ENCODE results near the gene TNFRSF12A.

Gene TNFRSF12A

DNA sequence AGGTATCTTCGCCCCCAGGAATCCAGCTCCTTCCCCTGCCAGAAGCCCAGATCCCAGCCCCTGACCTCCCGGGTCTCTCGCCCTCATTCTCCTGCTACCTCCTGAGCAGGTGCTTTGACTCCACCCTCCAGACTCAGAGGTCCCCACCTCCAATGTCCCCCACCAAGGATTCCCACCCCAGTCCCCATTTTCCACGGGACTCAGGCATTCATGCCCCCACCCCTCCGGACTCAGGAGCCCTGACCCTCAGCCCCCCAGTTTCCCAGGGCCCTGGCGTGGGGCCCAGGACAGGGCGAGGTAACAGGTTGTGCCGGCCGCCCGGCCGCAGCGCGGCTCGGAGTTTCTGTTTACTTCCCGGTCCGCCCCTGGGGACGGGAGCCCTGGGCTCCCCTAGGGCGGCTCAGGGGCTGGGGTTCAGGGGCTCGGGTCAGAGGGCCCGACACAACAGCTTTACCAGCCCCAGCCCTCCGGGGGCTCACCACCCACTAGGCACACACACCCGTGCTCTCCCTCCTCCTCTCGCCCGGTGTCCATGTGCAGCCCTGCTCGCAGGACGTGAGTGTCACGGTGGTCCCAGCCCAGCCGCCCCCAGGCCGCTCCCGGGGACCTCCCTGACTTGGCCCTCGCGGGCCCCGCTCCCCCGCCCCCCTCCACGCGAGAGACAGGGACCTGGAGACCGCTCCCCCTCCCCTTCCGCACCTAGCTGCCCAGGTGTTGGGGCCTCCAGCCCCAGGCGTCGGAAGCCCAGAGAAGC is 16.0 kb downstream of the TNFRSF12A start:
- TF ChIP-seq, protein P1, sequence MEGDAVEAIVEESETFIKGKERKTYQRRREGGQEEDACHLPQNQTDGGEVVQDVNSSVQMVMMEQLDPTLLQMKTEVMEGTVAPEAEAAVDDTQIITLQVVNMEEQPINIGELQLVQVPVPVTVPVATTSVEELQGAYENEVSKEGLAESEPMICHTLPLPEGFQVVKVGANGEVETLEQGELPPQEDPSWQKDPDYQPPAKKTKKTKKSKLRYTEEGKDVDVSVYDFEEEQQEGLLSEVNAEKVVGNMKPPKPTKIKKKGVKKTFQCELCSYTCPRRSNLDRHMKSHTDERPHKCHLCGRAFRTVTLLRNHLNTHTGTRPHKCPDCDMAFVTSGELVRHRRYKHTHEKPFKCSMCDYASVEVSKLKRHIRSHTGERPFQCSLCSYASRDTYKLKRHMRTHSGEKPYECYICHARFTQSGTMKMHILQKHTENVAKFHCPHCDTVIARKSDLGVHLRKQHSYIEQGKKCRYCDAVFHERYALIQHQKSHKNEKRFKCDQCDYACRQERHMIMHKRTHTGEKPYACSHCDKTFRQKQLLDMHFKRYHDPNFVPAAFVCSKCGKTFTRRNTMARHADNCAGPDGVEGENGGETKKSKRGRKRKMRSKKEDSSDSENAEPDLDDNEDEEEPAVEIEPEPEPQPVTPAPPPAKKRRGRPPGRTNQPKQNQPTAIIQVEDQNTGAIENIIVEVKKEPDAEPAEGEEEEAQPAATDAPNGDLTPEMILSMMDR (IDR thresholded peaks at IDR 0.05; ENCODE audit: low read depth, low read length), result no peak
- DNase-seq (ENCODE audit: extremely low read depth, low read depth), result no peak

DNA sequence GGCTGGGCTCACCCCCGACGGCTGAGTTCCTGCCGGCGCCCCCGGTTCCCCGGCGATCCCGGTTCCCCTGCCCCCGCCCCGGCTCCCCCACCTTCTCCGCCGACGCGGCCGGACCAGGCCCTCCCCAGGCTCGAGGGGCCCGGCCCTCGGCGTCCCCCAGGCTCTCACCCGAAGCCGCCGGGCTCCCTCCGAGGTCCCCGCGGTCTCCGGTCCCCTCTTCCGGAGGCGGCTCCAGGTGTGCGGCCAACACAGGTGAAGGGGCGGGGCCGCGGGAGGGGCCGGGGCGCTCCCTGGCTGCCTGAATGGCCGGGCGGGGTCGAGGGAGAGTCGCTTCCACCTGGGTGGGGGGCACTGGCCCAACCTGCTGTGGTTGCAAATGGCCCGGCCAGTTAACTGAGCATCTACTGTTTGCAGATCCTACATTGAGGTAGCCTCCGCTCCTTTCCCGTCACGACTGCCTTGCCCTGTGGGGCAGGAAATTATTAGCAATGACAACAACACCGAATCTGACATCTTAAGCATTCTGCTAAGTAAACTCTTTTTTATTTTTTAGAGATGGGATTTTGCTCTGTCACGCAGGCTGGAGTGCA is 16.7 kb downstream of the TNFRSF12A start, which contains the start of gene BICDL2:
TSS of gene BICDL2 (minus strand) at position 219 of the 590 bp plus-strand sequence. CDS start 1,448 bp downstream, outside the sequence.
- no peak for DNase-seq (ENCODE audit: extremely low read depth, low read depth)

DNA sequence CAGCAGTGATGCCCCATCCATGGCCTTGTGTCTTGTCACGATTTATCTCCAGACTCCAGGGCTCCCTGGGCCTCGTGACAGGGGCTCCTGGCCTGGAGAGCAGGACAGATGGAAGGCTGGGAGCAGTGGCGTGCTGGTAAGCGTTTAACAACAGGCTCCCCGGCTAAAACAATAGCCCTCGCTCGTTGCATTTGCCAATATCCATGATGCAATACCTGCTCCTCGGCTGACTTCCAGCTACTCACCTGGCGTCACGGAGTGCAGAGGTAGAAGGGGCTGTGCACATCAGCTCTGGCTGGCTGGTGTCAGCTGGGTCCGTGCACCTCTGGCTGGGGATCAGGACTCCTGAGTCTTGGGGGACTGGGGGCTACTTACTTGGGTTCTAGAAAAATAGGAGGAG is 18.1 kb downstream of the TNFRSF12A start:
- TF ChIP-seq, protein P1 (IDR thresholded peaks at IDR 0.05; ENCODE audit: low read depth, low read length), result no peak
- no peak for DNase-seq (ENCODE audit: extremely low read depth, low read depth)

More for the DNA sequence above, 16.7 kb downstream of the TNFRSF12A start, which contains the start of gene BICDL2:
- TF ChIP-seq, protein P1 (IDR thresholded peaks at IDR 0.05; ENCODE audit: low read depth, low read length), result no peak

GRCh38 chr16:3038896-3039295 is 18.7 kb downstream of the TNFRSF12A start:
- TF ChIP-seq, protein P1 (IDR thresholded peaks at IDR 0.05; ENCODE audit: low read depth, low read length), result no peak
- no peak for DNase-seq (ENCODE audit: extremely low read depth, low read depth)

GRCh38 chr16:3042376-3042775 is 22.2 kb downstream of the TNFRSF12A start:
- TF ChIP-seq, protein P1 (IDR thresholded peaks at IDR 0.05; ENCODE audit: low read depth, low read length), result no peak
- DNase-seq (ENCODE audit: extremely low read depth, low read depth), result no peak

DNA sequence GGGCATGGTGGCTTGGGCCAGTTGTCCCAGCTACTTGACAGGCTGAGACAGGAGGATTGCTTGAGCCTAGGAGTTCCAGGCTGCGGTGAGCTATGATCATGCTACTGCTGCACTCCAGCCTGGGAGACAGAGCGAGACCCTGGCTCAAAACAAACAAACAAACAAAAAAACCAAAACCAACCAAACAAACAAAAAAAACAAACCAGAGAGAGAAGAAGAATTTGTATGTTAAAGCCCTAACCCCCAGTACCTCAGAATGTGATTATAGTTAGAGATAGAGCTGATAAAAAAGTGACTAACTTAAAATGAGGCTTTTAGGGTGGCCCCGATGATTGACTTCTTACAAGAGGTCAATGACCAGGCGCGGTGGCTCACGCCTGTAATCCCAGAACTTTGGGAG is 24.5 kb downstream of the TNFRSF12A start:
- no peak for DNase-seq (ENCODE audit: extremely low read depth, low read depth)
- TF ChIP-seq, protein P1 (IDR thresholded peaks at IDR 0.05; ENCODE audit: low read depth, low read length), result no peak

Data from AG09319 (cell line).